GM23338 (cell line): Measurements from ENCODE around the gene ZNF761. TPM values are rescaled to one million over a fixed set of nuclear protein-coding genes. Genes with fewer than 3 reads are reported as not detected.
"Not testable (repeated sequence)": the region's sequence is repeated elsewhere in the genome, so short reads cannot be mapped to it uniquely, and the experiment has no call there.

Experiments used
- ATAC-seq: fragments of 200-7000 bp; cut with Tn5 transposase; 3 replicates; pipeline ENCODE4 v1.9.1; 2020
- DNase-seq: peaks from one replicate; pipeline ENCODE4 v3.0.0-alpha.2; 2015; ENCODE audit warnings: low spot score
- H2AFZ ChIP-seq: fragments of 200-600 bp; sonication (generic); 2 replicates; pipeline ENCODE4 v1.8.0; 2016; ENCODE audit warnings: antibody characterized with exemption, mild to moderate bottlenecking, moderate library complexity
- H3F3A ChIP-seq: fragments of 200-600 bp; sonication (generic); replicated peaks from 2 replicates; pipeline ENCODE4 v1.8.0; 2017; ENCODE audit warnings: antibody characterized with exemption, mixed run types, low read depth
- H3K27ac ChIP-seq: fragments of 200-600 bp; sonication (generic); 2 replicates; pipeline ENCODE4 v1.6.1; 2016; ENCODE audit warnings: low read depth
- H3K27me3 ChIP-seq: fragments of 200-600 bp; sonication (generic); 2 replicates; pipeline ENCODE4 v1.8.0; 2016; ENCODE audit warnings: mild to moderate bottlenecking, mixed run types, moderate library complexity; ENCODE audit not compliant: insufficient read depth
- H3K36me3 ChIP-seq: fragments of 200-600 bp; sonication (generic); 2 replicates; pipeline ENCODE4 v1.8.0; 2016; ENCODE audit warnings: mild to moderate bottlenecking; ENCODE audit not compliant: insufficient read depth
- H3K4me1 ChIP-seq: fragments of 200-600 bp; sonication (generic); 2 replicates; pipeline ENCODE4 v1.8.0; 2016; ENCODE audit warnings: mild to moderate bottlenecking, moderate library complexity; ENCODE audit not compliant: insufficient read depth
- H3K4me2 ChIP-seq: fragments of 200-600 bp; sonication (generic); 2 replicates; pipeline ENCODE4 v1.7.1; 2017; ENCODE audit warnings: mixed run types
- H3K4me3 ChIP-seq: fragments of 200-600 bp; sonication (generic); 2 replicates; pipeline ENCODE4 v1.6.1; 2016; ENCODE audit warnings: mixed run types
- H3K79me2 ChIP-seq: fragments of 200-600 bp; sonication (generic); replicated peaks from 2 replicates; pipeline ENCODE4 v1.8.0; 2017; ENCODE audit warnings: mild to moderate bottlenecking; ENCODE audit not compliant: insufficient read depth
- H3K9me2 ChIP-seq: fragments of 200-600 bp; sonication (generic); 2 replicates; pipeline ENCODE4 v1.8.0; 2017; ENCODE audit not compliant: insufficient read depth
- H4K20me1 ChIP-seq: fragments of 200-600 bp; sonication (generic); replicated peaks from 2 replicates; pipeline ENCODE4 v1.8.0; 2017; ENCODE audit warnings: mild to moderate bottlenecking; ENCODE audit not compliant: insufficient read depth
- H3K27ac Mint-ChIP-seq: 2 replicates; pipeline ENCODE4 v1.8.0; 2020; ENCODE audit warnings: inconsistent platforms, mild to moderate bottlenecking, moderate library complexity, mixed read lengths
- H3K27me3 Mint-ChIP-seq: 3 replicates; pipeline ENCODE4 v1.8.0; 2022; ENCODE audit warnings: low read depth, mild to moderate bottlenecking, moderate library complexity, mixed read lengths, inconsistent platforms; ENCODE audit not compliant: insufficient read depth, poor library complexity
- H3K36me3 Mint-ChIP-seq: 3 replicates; pipeline ENCODE4 v1.8.0; 2021; ENCODE audit warnings: low read depth, mild to moderate bottlenecking, inconsistent platforms, moderate library complexity, mixed read lengths
- H3K4me1 Mint-ChIP-seq: 3 replicates; pipeline ENCODE4 v1.8.0; 2020; ENCODE audit warnings: mild to moderate bottlenecking, inconsistent platforms, mixed read lengths
- H3K4me3 Mint-ChIP-seq: 3 replicates; pipeline ENCODE4 v1.8.0; 2021; ENCODE audit warnings: moderate library complexity, mild to moderate bottlenecking, inconsistent platforms, mixed read lengths
- H3K9me3 Mint-ChIP-seq: 3 replicates; pipeline ENCODE4 v1.8.0; 2020; ENCODE audit warnings: moderate library complexity, mild to moderate bottlenecking, inconsistent platforms, mixed read lengths
- POLR2AphosphoS5 ChIP-seq: IDR thresholded peaks from 2 replicates; pipeline ENCODE4 v1.6.1; 2016; ENCODE audit warnings: antibody characterized with exemption, low read depth
- REST ChIP-seq: IDR thresholded peaks from one replicate; pipeline ENCODE4 v1.6.1; 2018; ENCODE audit warnings: antibody characterized with exemption; ENCODE audit not compliant: unreplicated experiment
- ZNF462 ChIP-seq: fragments of 250-450 bp; sonication (Bioruptor Pico); IDR thresholded peaks from 2 replicates; pipeline ENCODE4 v1.5.0; 2020; ENCODE audit warnings: mild to moderate bottlenecking, moderate library complexity
- polyA plus RNA-seq: library from polyadenylated mRNA; unstranded; fragments of >200 nt; fragmentation: Nextera tagmentation; extraction: Ambion mirVana; gene quantifications from 2 replicates; pipeline ENCODE4 v1.2.1, GENCODE V29; 2016
- total RNA-seq: library from RNA; depleted of rRNA; stranded (reverse); fragments of >200 nt; shearing (Covaris generic); gene quantifications from 2 replicates; pipeline ENCODE4 v1.2.3, GENCODE V29; 2014

ZNF761 gene
- total and polyA plus RNA-seq, 2 experiments from 2014 or later: 17.1 to 40.1 TPM

- TF ChIP-seq REST: no peak
- no peak for TF ChIP-seq POLR2AphosphoS5
- TF ChIP-seq ZNF462 (CRISPR knock-in tag): no peak
- Mint-ChIP-seq H3K4me3 (peak overlapping the region; percentile 93), H3K27me3 (peaks cover 8% of the 10 kb centered on the region), H3K9me3 (no peaks in the 10 kb centered on the region), H3K4me1 (peaks cover 21% of the 10 kb centered on the region; the same call in 2 of the 3 replicates), H3K36me3 (peaks cover 26% of the 10 kb centered on the region), H3K27ac (peak overlapping the region; percentile 93)
- DNase-seq (peak; percentile 50), ATAC-seq (peak; percentile 63)
- H3K27ac ChIP-seq: no peak overlapping the region
- H3K9me2 ChIP-seq: no peaks in the 10 kb centered on the region
- 0 out of 2 replicates have a peak, but pooled peaks cover 4% of the 10 kb centered on the region for H3F3A ChIP-seq
- H3K36me3 ChIP-seq: peaks cover 9% of the 10 kb centered on the region; the same call in 1 of the 2 replicates
- H3K4me2 ChIP-seq: peak overlapping the region; percentile 82
- peak overlapping the region; percentile 85 for H3K4me3 ChIP-seq
- H3K79me2 ChIP-seq: peaks cover 38% of the 10 kb centered on the region
- H4K20me1 ChIP-seq: peaks cover 12% of the 10 kb centered on the region
- no peak overlapping the region for H2AFZ ChIP-seq
- no peaks in the 10 kb centered on the region for H3K27me3 ChIP-seq
- peaks cover 16% of the 10 kb centered on the region; the same call in 1 of the 2 replicates for H3K4me1 ChIP-seq
Measured at GRCh38 chr19:53432088-53432661, 391 bp downstream of the ZNF761 start.

GRCh38 chr19:53443809-53444208 is 12.0 kb downstream of the ZNF761 start:
- not testable (repeated sequence) for H3K27ac ChIP-seq, H3K4me3 ChIP-seq, H3K27me3 Mint-ChIP-seq, H3F3A ChIP-seq, H3K4me3 Mint-ChIP-seq, H3K27me3 ChIP-seq, H2AFZ ChIP-seq, H4K20me1 ChIP-seq, H3K27ac Mint-ChIP-seq, H3K4me2 ChIP-seq, ATAC-seq, H3K4me1 ChIP-seq, H3K4me1 Mint-ChIP-seq, DNase-seq, H3K9me2 ChIP-seq
- Histone ChIP-seq H3K79me2 (peaks cover 14% of the 10 kb centered on the region; the same call in 1 of the 2 replicates), H3K36me3 (peaks cover 18% of the 10 kb centered on the region)
- Mint-ChIP-seq H3K36me3 (peaks cover 88% of the 10 kb centered on the region), H3K9me3 (peaks cover 38% of the 10 kb centered on the region)

GRCh38 chr19:53447196-53447595 is 15.4 kb downstream of the ZNF761 start:
- H2AFZ ChIP-seq, H3K4me1 Mint-ChIP-seq, H3F3A ChIP-seq, DNase-seq, ATAC-seq, H3K27ac Mint-ChIP-seq, H3K27me3 ChIP-seq, H3K27me3 Mint-ChIP-seq, H3K4me2 ChIP-seq, H3K4me3 ChIP-seq, H3K27ac ChIP-seq, H4K20me1 ChIP-seq, H3K4me1 ChIP-seq, H3K9me2 ChIP-seq, H3K79me2 ChIP-seq, H3K4me3 Mint-ChIP-seq: not testable (repeated sequence)
- Mint-ChIP-seq H3K36me3 (peaks cover 90% of the 10 kb centered on the region), H3K9me3 (peaks cover 27% of the 10 kb centered on the region)
- peaks cover 36% of the 10 kb centered on the region for H3K36me3 ChIP-seq
